Spleen (tissue), 11 donors: ENCODE data around the gene SPINK8. TPM values are rescaled to one million over a fixed set of nuclear protein-coding genes. Genes with fewer than 3 reads are reported as not detected.

Experiments used
- DNase-seq: peaks from one replicate; pipeline ENCODE4 v3.0.0-alpha.2; 2020
- H3K27ac ChIP-seq, 8 donors: fragments of 200-600 bp; sonication (generic) in 7 of 8; 1 replicate in 4 of 8; 2 replicates in 4 of 8; pipeline versions ENCODE4 v1.5.0 to v1.8.0; 2016 to 2021; ENCODE audit warnings: inconsistent platforms in 4 of 8, mild to moderate bottlenecking in 4 of 8, moderate library complexity in 1 of 8
- H3K27me3 ChIP-seq, 7 donors: fragments of 200-600 bp; sonication (generic) in 6 of 7; replicated peaks in 1 of 7; 1 replicate in 4 of 7; 2 replicates in 3 of 7; pipeline versions ENCODE4 v1.5.0 to v1.8.0; 2016 to 2021; ENCODE audit warnings: inconsistent platforms in 3 of 7, mild to moderate bottlenecking in 1 of 7
- H3K36me3 ChIP-seq, 6 donors: fragments of 200-600 bp; sonication (generic) in 5 of 6; 1 replicate in 4 of 6; 2 replicates in 2 of 6; pipeline versions ENCODE4 v1.5.0 to v1.8.0; 2016 to 2021; ENCODE audit warnings: inconsistent platforms in 2 of 6
- H3K4me1 ChIP-seq, 6 donors: fragments of 200-600 bp; sonication (generic) in 5 of 6; 1 replicate in 3 of 6; 2 replicates in 3 of 6; pipeline versions ENCODE4 v1.5.0 to v1.8.0; 2016 to 2021; ENCODE audit warnings: inconsistent platforms in 3 of 6
- H3K4me3 ChIP-seq, 8 donors: fragments of 200-600 bp; sonication (generic) in 7 of 8; 1 replicate in 4 of 8; 2 replicates in 4 of 8; pipeline versions ENCODE4 v1.5.0 to v1.8.0; 2016 to 2021; ENCODE audit warnings: inconsistent platforms in 4 of 8, mild to moderate bottlenecking in 4 of 8, moderate library complexity in 2 of 8
- H3K9me3 ChIP-seq, 8 donors: fragments of 200-600 bp; sonication (generic) in 7 of 8; 1 replicate in 4 of 8; 2 replicates in 4 of 8; pipeline versions ENCODE4 v1.5.0 to v1.8.0; 2016 to 2021; ENCODE audit warnings: inconsistent platforms in 4 of 8
- CTCF ChIP-seq, 11 experiments: fragments of 200-600 bp in 7 of 11; fragments of 450-650 bp in 4 of 11; sonication (generic) in 4 of 11; IDR thresholded peaks in 8 of 11; conservative IDR thresholded peaks in 3 of 11; 1 replicate in 7 of 11; 2 replicates in 4 of 11; pipeline versions ENCODE4 v1.4.0 to v1.8.0; 2016 to 2021; ENCODE audit warnings: antibody characterized with exemption in 11 of 11, inconsistent platforms in 4 of 11, mild to moderate bottlenecking in 1 of 11
- POLR2A ChIP-seq, 3 donors: fragments of 450-650 bp; IDR thresholded peaks; one replicate each; pipeline ENCODE4 v1.5.1; 2017; ENCODE audit warnings: antibody characterized with exemption in 3 of 3, mild to moderate bottlenecking in 1 of 3
- POLR2AphosphoS5 ChIP-seq, 3 donors: sonication (generic); formaldehyde crosslinking; IDR thresholded peaks; one replicate each; pipeline ENCODE4 v1.5.1; 2017; ENCODE audit warnings: antibody characterized with exemption in 3 of 3
- WGBS, 5 donors: extraction: QIAGEN DNeasy Blood & Tissue Kit in 3 of 5; methylation state at CpG; one replicate each; pipeline versions ENCODE4 v1.1.5 to v1.1.7; 2013 to 2018; 5-methylcytosine and 5-hydroxymethylcytosine counted together
- intact Hi-C: fragments of 100-400 bp; cut with DNase I; formaldehyde crosslinking; loops from one replicate; pipeline ENCODE4 v1.15.0; 2023; ENCODE audit warnings: low total_unique reads
- polyA plus RNA-seq, 3 donors: library from polyadenylated mRNA; stranded (reverse); fragments of 200-250 nt; gene quantifications; one replicate each; pipeline ENCODE4 v1.2.1, GENCODE V29; 2013
- total RNA-seq, 7 donors: library from RNA; depleted of rRNA in 3 of 7; stranded (reverse); fragments of >200 nt in 3 of 7; fragmentation: NEBNext Ultra II Directional in 4 of 7; extraction: Animal tissue kit (Norgen Biotek cat#: 25700) in 4 of 7; gene quantifications; one replicate each; pipeline versions ENCODE4 v1.1.0 to v1.2.1, GENCODE V29; 2016 to 2021
- donor health status: healthy with polysubstance abuse.
- donor health status: DM: no; HTN: no; CAD: no; lungs with moderate emphysema.
- donor health status: DM: no; HTN: no; CAD: no.
- donor health status: Bipolar disorder and iron deficiency.
- donor health status: healthy.
- donor health status: DM: no; HTN: no; CAD: no.
- donor health status: DM: yes; HTN: yes; CAD: no.

Gene SPINK8
- total and polyA plus RNA-seq, 10 donors: 0.35 to 6.1 (median 0.52) TPM; not detected in 7

GRCh38 chr3:48306290-48306689, 27.2 kb downstream of the SPINK8 start:
- WGBS, 5 donors: 55 to 73% (median 65%) methylated on average over 2 of the region's 2 CpGs
- H3K9me3 ChIP-seq: no peaks in the 10 kb centered on the region
- TF ChIP-seq POLR2A (IDR thresholded peaks at IDR 0.05) (no peak), CTCF (IDR thresholded peaks at IDR 0.05 in 8 of 11, conservative IDR thresholded peaks at IDR 0.05 in 3 of 11) (no peak), POLR2AphosphoS5 (IDR thresholded peaks at IDR 0.05) (no peak)
- DNase-seq: no peak
- no peak overlapping the region for H3K4me3 ChIP-seq
- peaks cover 0 to 19% (median 13%) of the 10 kb centered on the region in 6 donors for H3K4me1 ChIP-seq
- H3K36me3 ChIP-seq: no peaks in the 10 kb centered on the region
- no peak overlapping the region for H3K27ac ChIP-seq
- intact Hi-C loops: no loop called here
- H3K27me3 ChIP-seq: no peaks in the 10 kb centered on the region

GRCh38 chr3:48305396-48305795, 28.1 kb downstream of the SPINK8 start:
- Histone ChIP-seq H3K27me3 (no peaks in the 10 kb centered on the region), H3K4me1 (peaks cover 0 to 24% (median 16%) of the 10 kb centered on the region in 6 donors), H3K27ac (no peak overlapping the region), H3K36me3 (no peaks in the 10 kb centered on the region), H3K9me3 (no peaks in the 10 kb centered on the region), H3K4me3 (no peak overlapping the region)
- intact Hi-C loops: no loop called here
- TF ChIP-seq CTCF (IDR thresholded peaks at IDR 0.05 in 8 of 11, conservative IDR thresholded peaks at IDR 0.05 in 3 of 11) (no peak), POLR2AphosphoS5 (IDR thresholded peaks at IDR 0.05) (no peak), POLR2A (IDR thresholded peaks at IDR 0.05) (no peak)
- WGBS, 5 donors: 83 to 92% (median 86%) methylated on average over 2 of the region's 2 CpGs
- no peak for DNase-seq

- peaks cover 3 to 48% (median 35%) of the 10 kb centered on the region in 6 donors for H3K4me1 ChIP-seq
- no peaks in the 10 kb centered on the region for H3K27me3 ChIP-seq
- H3K4me3 ChIP-seq: no peak overlapping the region
- H3K27ac ChIP-seq: no peak overlapping the region
- no peak for DNase-seq
- H3K9me3 ChIP-seq: no peaks in the 10 kb centered on the region
- intact Hi-C loops: no loop called here
- WGBS, 5 donors: 91 to 100% (median 99%) methylated on average over 2 of the region's 2 CpGs
- peaks cover 0 to 7% (median 2%) of the 10 kb centered on the region in 6 donors for H3K36me3 ChIP-seq
- no peak for TF ChIP-seq POLR2A (IDR thresholded peaks at IDR 0.05)
- TF ChIP-seq POLR2AphosphoS5 (IDR thresholded peaks at IDR 0.05): no peak
- no peak for TF ChIP-seq CTCF (IDR thresholded peaks at IDR 0.05 in 8 of 11, conservative IDR thresholded peaks at IDR 0.05 in 3 of 11)
These were observed 30.4 kb downstream of the SPINK8 start for GRCh38 chr3:48303021-48303420.

GRCh38 chr3:48301800-48302166, 31.7 kb downstream of the SPINK8 start:
- intact Hi-C loops: no loop called here
- H3K9me3 ChIP-seq: no peaks in the 10 kb centered on the region
- no peak for DNase-seq

More at GRCh38 chr3:48301800-48302166, 31.7 kb downstream of the SPINK8 start:
- peak overlapping the region; percentile 92 to 99 (median 96) for H3K27ac ChIP-seq
- 2 to 7% (median 4%) methylated on average over 7 to 10 of the region's 10 CpGs for WGBS, 5 donors
- H3K36me3 ChIP-seq: peaks cover 0 to 19% (median 13%) of the 10 kb centered on the region in 6 donors
- TF ChIP-seq POLR2A (IDR thresholded peaks at IDR 0.05) (no peak), POLR2AphosphoS5 (IDR thresholded peaks at IDR 0.05) (no peak), CTCF (IDR thresholded peaks at IDR 0.05 in 8 of 11, conservative IDR thresholded peaks at IDR 0.05 in 3 of 11) (no peak)
- peaks cover 3 to 54% (median 34%) of the 10 kb centered on the region in 6 donors for H3K4me1 ChIP-seq
- no peaks in the 10 kb centered on the region for H3K27me3 ChIP-seq
- H3K4me3 ChIP-seq: peak overlapping the region; percentile 78 to 97 (median 90)
